Fibroblast of peridontal ligament (primary cell): ENCODE measurements around the gene PARK7.

Experiments
- DNase-seq: peaks from one replicate; pipeline ENCODE4 v3.0.0-alpha.2; 2010; ENCODE audit errors: extremely low read depth

PARK7 gene

DNA sequence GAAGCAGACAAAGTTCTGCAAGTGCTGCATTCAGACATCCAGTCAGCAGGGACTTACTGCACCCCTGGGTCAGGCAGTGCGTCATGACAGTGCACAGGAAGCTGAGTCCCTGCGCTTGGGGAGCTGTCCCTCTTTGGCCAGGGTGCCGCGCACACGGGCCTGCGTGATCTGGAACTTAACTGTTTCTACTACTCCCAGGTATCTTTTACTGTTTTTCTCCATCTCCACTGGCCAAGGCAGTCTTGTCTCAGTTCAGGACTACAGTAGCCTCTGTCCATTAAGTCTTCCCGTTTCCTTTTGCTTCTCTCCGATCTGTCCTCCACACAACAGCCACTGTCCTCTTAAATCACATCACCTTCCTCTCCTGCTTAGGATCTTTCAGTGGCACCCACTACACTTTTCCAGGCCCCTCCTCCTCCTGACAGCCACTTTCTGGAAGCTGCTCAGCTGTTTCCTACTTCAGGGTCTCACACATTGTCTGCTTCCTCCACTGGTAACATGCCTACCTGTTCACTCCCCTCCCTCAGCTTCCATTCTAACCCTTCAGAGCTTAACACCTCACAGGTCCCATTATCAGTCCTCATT lies 48.7 kb downstream of the PARK7 start:
- DNase-seq, result no peak

DNA sequence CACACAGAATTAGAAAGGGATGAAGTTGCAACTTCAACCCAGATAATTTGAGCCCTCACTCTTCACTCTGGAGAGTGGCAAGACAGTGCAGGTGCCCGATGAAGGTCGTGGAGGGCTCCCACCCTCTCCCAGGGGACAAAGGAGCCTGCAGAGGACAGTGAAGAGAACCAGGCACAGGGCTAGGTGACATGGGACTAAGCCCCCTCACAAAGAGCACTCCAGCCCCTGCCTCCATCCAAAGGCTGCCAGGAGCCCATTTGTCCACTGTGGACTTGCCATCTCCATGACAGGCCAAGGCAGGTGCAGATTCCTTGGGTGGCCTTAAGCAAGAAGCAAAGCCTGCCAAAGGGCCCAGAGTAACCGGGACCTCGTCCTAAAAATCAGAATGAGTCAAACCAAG lies 49.5 kb downstream of the PARK7 start:
- DNase-seq, result no peak

DNA sequence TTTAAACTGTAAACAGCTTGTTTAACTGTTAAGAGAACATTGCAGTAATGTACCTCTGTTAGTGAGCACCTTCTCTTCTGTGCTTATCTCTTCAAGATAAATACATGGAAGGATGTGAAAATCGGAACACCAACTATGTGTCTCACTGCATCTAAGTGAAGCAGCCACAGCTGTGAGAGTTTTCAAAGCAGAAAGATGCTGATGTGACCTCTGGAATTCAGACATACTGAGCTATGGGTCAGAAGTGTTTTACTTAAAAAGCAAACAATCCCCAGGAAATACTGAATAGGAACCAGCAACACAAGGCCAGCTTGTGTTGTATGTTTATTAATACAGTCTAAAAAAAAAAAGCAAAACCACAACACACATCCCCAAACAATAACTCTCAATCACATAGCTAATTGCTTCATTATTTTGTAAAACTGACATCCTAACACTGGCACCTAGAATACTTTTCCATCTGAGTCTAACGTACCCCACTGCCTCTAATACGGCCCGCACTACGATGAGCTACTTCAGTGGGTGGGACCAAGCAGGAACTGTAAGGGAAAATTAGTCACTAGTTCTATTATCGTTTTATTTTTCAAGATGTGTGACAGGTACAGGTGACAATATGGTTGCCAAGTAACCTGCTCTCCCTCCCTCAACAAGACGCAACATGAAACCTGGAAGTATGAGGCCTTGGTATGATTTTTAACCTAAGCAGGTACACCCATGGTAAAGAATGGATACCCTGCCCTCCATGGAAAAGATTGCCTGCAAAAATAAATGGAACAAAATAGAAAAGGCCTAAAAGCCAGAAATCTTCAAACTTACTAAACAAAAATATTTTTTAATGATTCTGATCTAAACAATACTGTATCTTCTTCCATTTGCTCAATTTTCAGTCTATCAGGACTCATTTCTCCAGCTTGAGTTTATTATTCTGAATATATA lies 50.7 kb downstream of the PARK7 start:
- DNase-seq, result no peak

DNA sequence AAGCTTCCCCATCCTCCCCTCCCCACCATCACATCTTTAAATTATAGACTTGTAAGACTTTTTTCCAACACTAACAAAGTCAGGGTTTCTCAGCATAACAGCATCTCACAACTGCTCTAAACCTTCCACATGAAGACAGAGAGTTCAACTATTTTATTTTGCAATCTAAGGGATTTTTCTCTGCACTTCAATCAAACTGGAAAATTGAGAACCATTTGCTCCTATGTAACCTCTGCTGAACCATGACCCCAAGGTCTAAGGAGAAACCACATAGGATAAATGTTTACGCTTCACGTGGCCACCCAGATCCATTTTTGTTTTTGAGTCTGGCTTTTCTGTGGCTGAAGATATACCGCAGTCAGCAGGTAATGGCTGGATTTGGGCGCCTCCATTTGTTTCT lies 51.4 kb downstream of the PARK7 start:
- no peak for DNase-seq

DNA sequence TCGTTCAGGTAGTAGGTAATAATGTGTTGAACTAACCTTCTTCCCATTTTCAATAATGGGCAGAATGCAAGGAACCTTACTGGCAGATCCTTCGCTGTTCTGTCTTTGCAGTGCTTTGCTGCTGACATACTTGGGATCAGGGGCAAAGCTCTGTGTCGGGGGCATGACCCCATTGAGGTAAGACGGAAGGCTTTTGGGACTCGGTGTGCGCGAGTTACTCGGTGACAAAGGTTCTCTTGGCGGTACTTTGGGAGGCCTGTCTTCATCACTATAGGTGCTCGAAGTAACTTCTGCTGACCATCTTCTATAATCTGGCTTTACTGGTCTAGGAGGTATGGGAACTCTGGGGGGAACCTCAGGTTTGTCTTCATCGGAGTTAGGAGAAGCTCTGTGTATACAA lies 51.9 kb downstream of the PARK7 start:
- no peak for DNase-seq

DNA sequence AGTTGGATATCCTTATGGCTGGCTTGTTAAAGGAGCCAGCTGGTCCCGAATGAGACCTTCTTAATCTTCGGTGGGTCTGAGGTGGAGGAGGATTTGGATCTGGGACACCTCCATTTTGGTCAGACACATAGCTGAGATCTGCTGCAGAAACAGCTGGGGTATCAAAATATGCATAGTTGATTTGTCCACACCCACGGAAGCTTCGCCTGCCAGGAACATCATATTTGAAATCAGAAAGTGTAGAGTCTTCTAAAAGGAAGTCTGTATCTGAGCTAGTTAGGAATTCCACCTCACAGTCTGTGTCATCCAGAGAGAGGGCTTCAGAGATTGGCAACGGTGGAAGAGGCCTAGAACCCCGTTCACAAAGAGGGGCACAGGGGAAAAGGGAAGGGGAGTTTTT lies 52.3 kb downstream of the PARK7 start:
- DNase-seq, result no peak

DNA sequence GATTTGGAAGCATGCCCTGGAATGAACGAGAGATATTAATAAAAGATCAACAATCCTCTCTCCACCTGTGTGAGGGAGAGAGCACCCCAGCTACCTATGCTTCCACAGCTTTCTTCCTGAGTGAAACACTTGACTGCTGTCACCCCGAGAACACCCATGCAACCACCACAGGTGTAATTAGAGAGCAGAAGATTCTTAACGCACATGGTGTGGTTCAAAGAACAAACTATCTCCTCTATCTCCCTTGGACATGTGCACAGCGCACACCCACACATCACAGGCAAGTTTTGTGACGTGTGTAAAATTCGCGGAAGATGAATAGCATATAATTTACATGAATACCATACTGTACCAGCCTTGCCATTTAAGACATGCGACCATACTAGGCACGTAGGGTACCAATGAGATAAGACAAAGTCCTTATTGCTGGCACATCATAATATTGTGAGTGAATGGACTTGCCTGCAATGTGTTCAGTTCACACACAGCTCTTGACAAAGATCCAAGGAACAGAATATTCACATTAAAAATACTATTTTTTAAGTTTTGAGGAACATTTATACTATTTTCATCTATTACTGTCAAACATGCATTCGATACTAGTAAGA lies 53.0 kb downstream of the PARK7 start:
- no peak for DNase-seq

DNA sequence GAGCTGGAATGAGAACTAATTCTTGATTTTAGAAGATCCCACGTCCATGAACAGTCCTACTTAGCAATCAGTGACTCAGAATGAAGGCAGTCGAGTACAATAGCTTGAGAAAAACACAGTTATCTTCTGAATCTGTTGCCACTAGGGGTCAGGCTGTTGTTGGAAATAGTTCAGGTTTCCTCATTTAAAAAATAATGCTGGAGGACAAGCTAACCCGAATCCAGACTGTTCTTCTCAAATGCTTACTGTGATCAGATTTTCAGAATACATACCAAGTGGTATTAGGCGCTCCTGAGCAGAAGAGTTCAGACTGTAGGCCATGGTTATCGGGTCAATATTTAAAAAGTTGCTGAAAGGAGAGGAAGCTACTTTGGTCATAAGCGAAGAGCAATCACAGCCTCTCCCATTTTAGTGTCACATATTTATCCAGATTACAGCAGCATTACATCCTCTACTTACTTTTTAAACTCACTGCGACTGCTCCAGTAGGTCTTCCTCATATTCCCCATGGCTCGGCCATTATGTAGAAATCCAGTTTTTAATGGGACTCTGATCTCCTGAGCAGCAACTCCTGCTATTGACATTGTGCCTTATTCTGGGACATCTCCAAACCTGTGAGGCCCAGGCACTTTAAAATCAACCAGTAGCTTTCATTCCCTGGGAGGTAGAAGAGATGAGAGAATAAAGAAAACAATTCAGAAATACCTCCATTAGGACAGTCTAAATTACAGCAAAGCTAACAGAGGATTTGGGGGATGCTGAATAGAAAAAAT lies 53.7 kb downstream of the PARK7 start:
- peak; percentile 96 for DNase-seq

DNA sequence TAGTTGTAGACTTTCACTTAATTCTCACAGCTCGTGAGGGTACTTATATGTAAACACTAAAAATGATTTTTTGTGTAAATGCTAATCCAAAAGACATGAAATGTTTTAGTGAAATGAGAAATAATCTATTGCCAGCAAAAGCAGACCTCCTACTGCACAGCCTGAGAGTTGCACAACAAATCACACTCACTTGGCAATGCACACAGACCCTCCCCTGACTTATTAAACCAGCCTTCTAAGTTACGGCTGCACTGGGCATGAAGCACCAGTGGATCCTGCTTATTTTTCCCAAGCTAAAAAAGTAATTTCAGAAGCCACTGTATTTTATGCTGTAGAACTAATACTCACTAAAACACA lies 54.3 kb downstream of the PARK7 start:
- DNase-seq, result peak; percentile 84

DNA sequence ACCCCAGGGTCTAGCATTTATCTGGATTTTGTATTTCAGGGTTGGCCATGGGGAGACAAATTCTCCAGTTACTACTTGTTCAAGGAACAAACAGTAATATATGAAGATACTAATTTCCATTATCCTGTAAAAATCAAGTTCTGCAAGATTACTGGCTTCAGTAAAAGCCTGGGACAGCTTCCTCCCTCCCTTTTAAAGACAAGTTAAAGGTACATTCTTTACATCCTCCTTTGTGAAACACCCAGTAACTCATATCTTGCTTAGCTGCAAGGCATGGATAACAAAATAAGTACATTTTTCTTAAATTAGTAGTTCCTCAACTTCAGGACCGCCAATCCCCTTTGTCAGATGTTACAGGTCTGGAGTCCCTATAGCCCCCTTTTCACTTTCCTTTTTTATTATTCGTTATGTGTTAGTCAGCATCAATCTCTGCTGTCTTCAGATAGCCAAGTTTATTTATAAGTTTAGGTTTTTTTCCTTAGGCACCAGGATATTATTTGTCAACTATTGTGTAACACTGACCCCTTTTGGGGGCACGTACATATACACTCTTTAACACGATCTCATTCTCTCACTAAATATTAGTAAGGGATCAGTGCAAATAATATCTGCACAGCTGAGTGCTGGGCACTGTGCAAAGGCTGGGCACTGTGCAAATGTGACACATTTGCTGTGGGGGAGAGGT lies 54.8 kb downstream of the PARK7 start:
- no peak for DNase-seq

DNA sequence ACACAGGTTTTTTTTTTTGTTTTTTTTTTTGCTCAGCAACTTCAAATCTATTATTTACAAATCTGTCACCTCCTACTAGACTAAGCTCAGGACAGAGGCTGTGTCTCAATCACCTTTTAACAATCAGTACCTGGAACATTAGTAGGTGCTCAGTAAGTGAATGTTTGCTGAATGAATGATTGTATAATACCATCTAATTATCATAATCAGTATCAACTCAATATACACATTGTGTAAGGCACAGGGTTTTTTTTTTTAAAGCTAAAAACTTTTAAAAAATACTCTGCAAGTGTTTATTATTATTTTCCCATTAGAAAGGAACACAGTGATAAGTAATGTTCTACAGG lies 55.4 kb downstream of the PARK7 start:
- no peak for DNase-seq

DNA sequence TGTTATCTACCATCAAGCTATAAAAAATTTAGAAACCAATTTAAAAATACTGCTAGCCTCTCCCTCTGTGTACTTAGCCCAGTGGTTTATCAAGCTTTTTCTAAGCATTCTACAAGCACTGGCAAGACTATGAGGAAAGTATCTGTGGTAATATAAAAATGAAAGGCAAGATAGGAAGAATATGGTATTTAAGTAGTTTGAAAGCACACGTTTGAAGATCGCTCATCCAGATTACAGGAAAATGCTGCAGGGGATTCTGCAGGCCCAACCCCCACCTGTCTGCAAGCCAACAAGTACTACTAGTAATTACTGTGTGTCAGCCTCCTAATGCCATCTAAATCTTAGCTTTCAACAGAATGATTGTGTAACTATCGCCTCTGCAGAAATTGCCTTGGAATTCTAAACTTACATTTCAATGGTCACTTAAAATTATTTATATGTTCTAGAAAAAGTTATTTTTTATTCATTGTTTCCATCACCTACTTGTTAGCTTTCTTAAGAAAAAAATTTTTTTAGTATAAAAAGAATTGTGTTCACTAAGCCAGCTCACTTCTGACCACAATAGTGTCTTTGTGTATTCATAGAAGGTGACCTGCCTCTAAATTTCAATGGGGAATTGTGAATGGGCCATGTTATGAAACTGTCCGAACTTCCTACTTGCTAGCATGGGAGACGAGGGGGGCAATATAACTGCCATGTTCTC lies 56.1 kb downstream of the PARK7 start:
- no peak for DNase-seq

DNA sequence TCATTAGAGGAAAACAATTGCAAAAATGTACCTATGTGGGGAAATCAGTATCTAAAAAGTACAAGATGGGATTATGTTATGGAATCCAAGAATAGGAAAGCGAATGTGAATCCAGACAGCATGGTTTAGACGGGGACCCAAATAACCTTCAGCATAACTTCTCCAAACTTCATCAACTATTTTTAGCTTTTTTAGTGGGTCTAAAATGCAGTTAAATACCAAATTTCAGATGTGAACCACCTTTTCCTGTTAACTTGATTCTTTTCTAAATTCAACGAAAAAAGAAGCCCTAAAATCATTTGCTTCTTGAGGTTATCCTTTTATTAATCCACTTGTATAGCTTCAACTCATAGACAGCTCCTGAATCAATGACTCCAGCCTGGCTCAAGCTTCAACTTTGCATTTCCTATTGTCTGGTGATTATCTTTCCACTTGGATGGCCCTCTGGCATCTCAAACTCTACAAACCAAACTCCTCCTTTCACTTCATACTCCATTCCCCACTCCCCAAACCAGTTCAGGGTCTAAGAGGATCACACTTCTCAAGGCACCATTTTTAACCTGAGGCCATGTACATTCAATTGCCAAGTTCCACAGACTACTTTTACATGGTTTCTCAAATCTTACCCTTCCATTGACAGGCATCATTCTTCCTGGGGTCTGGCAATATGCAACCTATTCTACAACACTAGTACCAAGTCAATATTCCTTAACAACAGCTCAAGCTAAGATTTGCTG lies 57.1 kb downstream of the PARK7 start:
- no peak for DNase-seq

DNA sequence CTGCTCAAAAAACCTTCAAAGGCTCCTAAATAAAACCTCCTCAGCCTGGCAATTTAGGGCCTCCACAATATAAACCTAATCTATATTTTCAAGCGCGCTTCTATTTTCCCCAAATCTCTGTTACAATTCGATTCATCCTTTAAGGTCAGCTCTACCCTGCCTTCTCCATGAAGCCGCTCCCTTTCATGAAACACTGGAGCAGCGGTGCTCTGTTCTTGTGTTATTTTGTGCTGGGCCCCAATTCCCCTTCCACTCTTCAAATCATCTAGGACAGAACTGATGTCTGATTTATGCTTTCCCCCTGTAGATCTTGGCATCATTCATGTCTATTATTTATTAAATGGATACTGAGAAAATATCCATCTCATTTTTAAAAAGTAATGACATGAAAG lies 57.7 kb downstream of the PARK7 start:
- no peak for DNase-seq

DNA sequence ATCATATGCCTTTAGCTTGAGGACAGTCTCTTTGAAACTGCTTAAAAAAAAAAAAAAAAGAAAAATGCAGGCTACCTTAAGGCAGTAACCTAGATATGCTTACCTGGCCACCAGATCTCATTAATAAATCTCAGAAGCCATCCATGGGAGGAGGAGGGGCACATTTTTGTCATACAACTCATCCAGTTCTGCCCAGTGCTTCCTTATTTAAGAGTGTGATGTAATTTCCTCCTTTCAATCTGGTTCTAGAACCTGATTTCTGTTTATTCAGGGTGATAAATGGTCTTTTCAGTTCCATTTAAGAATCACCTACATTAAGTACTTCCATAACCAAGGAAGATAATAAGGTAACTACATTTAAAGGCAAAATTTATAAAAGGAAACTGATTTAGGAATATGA lies 58.5 kb downstream of the PARK7 start:
- DNase-seq, result peak; percentile 52

DNA sequence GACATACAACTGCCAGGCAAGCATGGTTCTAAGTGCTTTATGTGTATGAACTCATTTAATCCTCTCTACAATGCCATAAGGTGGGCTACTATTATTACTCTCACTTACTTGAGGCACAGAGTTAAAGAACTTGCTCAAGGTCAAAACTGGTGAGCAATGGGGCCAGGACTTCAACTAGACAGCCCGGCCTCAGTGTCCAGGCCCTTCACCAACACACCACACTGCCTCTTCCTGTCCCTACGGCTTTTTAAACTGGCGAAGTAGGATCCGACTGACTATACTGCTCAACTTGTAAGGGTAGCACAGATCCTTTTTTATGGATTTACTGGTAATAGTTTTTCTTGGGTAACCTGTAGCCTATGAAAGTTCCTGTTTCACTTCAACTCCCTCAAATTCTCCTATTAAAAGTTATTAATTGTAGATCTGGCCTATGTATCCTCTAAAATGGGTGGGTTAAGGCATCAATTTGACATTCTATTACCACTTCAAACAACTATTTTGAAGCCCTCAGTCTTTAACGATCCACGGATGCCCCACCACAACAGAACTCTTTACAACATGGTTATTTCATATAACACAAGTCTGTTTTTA lies 60.3 kb downstream of the PARK7 start:
- no peak for DNase-seq

DNA sequence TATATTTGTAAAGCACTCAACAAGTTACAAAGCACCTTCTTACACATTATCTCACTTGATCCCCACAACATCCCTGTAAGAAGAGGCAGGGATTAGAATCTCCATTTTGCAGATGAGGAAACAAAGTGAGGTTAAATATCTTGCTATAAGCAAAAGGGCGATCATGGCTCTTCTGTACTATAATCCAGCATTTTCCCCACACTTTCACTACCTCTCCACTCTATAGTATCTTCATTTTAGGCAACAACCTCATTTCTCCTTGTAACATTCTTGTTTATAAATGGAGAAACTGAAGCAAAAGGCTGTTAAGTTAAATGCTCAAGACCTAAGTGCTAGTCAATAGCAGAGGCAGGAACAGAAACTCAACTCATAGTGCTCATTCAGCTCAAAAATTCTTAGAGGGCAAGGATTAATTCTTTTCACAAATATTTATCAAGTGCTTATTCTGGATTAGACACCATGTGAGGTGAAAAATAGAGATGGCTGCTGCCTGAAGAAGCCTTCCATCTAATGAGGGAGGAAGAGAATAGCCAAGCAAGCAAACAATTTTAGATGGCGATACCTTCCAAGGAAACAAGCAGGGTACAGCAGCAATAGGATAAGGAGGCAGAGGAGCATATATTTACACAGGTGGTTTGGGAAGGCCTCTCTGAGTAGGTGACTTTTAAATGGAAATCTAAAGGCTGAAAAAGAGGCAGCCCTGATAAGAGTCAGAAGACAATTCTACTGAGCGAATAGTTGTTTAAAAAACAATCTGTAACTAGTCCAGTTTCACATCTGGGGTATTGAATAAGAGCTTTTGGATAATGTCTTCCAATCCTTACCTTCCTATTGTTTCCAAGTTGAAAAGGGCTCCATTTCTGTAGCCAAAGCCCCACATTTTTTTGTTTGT lies 61.1 kb downstream of the PARK7 start:
- DNase-seq, result no peak

DNA sequence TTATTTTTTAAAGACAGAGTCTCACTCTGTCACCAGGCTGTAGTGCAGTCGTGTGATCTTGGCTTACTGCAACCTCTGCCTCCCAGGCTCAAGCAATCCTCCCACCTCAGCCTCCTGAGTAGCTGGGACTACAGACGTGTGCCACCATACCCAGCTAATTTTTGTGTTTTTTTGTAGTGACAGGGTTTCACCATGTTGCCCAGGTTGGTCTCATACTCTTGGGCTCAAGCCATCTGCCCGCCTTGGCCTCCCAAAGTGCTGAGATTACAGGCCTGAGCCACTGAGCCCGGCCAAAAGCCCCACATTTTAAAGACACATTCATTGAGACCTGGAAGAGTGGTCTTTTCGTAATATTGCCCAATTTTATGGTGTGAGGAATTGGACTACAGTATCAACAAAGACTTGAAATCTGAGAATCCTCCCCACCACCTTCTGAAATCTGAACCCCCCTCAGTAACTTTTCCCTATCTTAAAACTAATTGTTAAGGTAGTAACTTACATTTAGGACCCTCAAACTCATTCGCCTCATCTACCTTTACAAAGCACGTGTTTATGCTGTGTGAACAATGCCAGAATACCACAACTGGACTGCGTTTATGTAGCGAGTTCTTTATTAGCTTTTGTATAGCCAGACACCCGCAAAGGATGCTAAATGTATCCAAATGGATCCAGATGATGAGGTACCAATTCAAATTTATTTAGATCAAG lies 61.9 kb downstream of the PARK7 start:
- DNase-seq, result no peak

DNA sequence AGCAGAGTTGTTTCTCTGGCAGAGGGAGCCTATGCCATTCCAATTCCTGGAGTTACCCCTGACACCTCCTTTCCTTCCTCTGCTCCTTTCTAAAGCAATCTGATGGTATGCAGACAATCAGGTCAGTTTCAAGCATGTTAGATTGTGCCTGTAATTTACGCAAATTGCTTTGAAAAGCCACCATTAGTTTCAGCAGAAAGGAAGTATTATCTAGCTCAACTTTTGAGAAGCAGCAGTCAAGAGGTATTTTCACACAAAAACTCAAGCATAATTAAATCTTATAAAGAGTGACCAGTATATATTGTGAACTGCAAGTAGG lies 62.4 kb downstream of the PARK7 start:
- no peak for DNase-seq
